LoVo (cell line): ENCODE data around the gene MORN2.
"Not testable (repeated sequence)": the region's sequence is repeated elsewhere in the genome, so short reads cannot be mapped to it uniquely, and the experiment has no call there.

ENCODE experiments used
- DNase-seq: peaks from one replicate; pipeline ENCODE4 v3.0.0-alpha.2; 2016; ENCODE audit warnings: low spot score

MORN2 gene

GRCh38 chr2:38875576-38876367 lies at the start of gene MORN2, which contains the start of gene DHX57:
Gene MORN2 (plus strand): TSS chr2:38875976.
Gene DHX57 (minus strand): TSS chr2:38875934. CDS start chr2:38868405, 7,529 bp downstream.
- DNase-seq: peak; percentile 85

GRCh38 chr2:38827539-38828145 lies 48.1 kb upstream of the MORN2 start:
- not testable (repeated sequence) for DNase-seq

- DNase-seq: no peak
These were observed 47.3 kb upstream of the MORN2 start for GRCh38 chr2:38828460-38828859.

- DNase-seq: no peak
These were observed 45.8 kb upstream of the MORN2 start for GRCh38 chr2:38829971-38830370.

- no peak for DNase-seq
These were observed 45.1 kb upstream of the MORN2 start for GRCh38 chr2:38830526-38831159.

- DNase-seq: no peak
These were observed 40.7 kb upstream of the MORN2 start for GRCh38 chr2:38835015-38835601.

- DNase-seq: no peak
These were observed 39.8 kb upstream of the MORN2 start for GRCh38 chr2:38835990-38836389.

- DNase-seq: no peak
These were observed 39.0 kb upstream of the MORN2 start for GRCh38 chr2:38836791-38837190.

- no peak for DNase-seq
These were observed 25.7 kb upstream of the MORN2 start for GRCh38 chr2:38850045-38850444.

GRCh38 chr2:38856165-38856564 lies 19.6 kb upstream of the MORN2 start:
- DNase-seq: no peak

- no peak for DNase-seq
These were observed 13.3 kb upstream of the MORN2 start for GRCh38 chr2:38862476-38862875.

- DNase-seq: no peak
These were observed 12.6 kb upstream of the MORN2 start for GRCh38 chr2:38863061-38863695.

- DNase-seq: no peak
These were observed 8.9 kb upstream of the MORN2 start for GRCh38 chr2:38866773-38867443.

GRCh38 chr2:38871432-38871831 lies 4.3 kb upstream of the MORN2 start:
- no peak for DNase-seq

GRCh38 chr2:38873763-38874162 lies 2.0 kb upstream of the MORN2 start:
- no peak for DNase-seq

- no peak for DNase-seq
These were observed 575 bp upstream of the MORN2 start for GRCh38 chr2:38875227-38875575.

GRCh38 chr2:38876407-38876806 lies 631 bp downstream of the MORN2 start:
- DNase-seq: no peak

GRCh38 chr2:38886063-38886462 lies 10.3 kb downstream of the MORN2 start:
- DNase-seq: no peak

GRCh38 chr2:38887347-38887746 lies 11.6 kb downstream of the MORN2 start:
- DNase-seq: no peak

- DNase-seq: no peak
These were observed 12.3 kb downstream of the MORN2 start for GRCh38 chr2:38887902-38888554.

- no peak for DNase-seq
These were observed 13.3 kb downstream of the MORN2 start for GRCh38 chr2:38889045-38889444.
